ENCODE data around the gene FCN1. TPM values are rescaled to one million over a fixed set of nuclear protein-coding genes. Genes with fewer than 3 reads are reported as not detected.

The FCN1 gene
- total RNA-seq, 2 experiments from 2014 or later, result not detected

DNA sequence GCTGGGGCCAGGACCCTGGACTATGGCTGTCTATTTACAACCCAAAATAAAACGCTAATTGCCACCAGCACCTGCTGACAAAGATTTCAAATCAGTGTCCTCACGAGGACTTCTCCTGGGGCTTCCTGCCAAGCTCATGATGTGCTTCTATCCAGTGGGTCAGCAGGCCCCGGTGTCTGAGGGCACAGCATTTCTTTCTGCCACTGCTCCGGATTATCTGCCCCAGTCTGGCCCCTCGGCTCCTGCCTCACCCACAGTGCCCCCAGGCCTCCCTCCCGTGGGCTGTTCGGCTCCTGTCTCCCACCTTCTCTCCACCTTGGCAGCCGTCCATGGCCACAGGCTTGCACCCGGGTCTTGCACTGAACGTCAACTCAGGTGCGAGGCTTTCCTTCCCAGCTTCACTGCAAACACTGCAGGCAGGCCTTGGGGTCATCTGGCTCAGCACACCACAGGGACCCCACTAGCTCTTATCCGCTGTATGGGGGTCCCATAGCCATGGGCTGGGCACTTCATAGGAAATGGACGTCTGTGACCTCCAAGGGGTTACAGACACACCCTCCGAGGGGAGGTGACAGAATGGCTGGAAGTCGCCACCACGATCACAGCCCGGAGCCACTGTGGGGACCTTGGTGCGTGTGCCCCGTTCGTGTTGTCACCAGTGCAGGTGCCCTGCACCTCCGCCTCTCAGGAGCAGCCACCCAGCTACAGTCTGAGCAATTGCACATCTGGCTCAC lies 43.8 kb upstream of the FCN1 start:
- DNase-seq (no peak), ATAC-seq (no peak)
- Mint-ChIP-seq H3K36me3 (ENCODE audit: low read depth) (no peaks in the 10 kb centered on the region), H3K4me3 (no peak overlapping the region), H3K4me1 (ENCODE audit: low read depth) (no peaks in the 10 kb centered on the region), H3K9me3 (no peaks in the 10 kb centered on the region), H3K27ac (no peak overlapping the region), H3K27me3 (peaks cover 2% of the 10 kb centered on the region)
- ChIA-PET CTCF (no interaction called here), POLR2A (interaction anchor here (1.0 kb wide), 1 partner anchor 21 kb away, joined by 3 read pairs; no protein-coding TSS in a partner anchor)
- intact Hi-C loops (cut with micrococcal nuclease), result no loop called here
- TF ChIP-seq, protein P1, sequence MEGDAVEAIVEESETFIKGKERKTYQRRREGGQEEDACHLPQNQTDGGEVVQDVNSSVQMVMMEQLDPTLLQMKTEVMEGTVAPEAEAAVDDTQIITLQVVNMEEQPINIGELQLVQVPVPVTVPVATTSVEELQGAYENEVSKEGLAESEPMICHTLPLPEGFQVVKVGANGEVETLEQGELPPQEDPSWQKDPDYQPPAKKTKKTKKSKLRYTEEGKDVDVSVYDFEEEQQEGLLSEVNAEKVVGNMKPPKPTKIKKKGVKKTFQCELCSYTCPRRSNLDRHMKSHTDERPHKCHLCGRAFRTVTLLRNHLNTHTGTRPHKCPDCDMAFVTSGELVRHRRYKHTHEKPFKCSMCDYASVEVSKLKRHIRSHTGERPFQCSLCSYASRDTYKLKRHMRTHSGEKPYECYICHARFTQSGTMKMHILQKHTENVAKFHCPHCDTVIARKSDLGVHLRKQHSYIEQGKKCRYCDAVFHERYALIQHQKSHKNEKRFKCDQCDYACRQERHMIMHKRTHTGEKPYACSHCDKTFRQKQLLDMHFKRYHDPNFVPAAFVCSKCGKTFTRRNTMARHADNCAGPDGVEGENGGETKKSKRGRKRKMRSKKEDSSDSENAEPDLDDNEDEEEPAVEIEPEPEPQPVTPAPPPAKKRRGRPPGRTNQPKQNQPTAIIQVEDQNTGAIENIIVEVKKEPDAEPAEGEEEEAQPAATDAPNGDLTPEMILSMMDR (IDR thresholded peaks at IDR 0.05), result no peak

DNA sequence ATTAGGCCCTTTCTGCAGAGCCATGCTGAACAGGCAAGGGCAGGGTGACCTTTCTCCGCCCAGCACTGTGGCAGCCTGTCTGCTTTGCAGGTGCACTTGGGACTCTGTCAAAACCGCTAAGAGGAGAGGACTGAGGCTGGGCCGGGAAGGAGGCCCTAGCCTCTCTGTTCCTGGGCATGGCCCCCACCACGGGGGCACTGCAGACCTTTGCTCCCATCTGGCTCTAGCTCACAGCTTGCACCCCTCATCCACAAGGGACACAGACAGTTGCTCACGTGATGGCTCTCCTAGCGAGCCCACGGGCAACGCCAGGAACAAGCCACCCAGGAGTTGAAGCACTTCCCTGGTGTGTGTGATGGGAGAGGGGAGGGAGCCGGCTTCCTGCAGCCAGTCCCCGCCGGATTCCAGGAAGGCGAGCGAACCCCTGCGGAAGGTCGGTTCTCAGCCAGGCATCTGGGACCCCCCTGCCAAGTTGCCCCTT lies 43.0 kb upstream of the FCN1 start:
- H3K36me3 Mint-ChIP-seq (ENCODE audit: low read depth), result no peaks in the 10 kb centered on the region
- ChIA-PET POLR2A (no interaction called here), CTCF (no interaction called here)
- H3K27me3 Mint-ChIP-seq, result peaks cover 2% of the 10 kb centered on the region
- no peak overlapping the region for H3K4me3 Mint-ChIP-seq
- intact Hi-C loops (cut with micrococcal nuclease), result no loop called here
- DNase-seq (no peak), ATAC-seq (no peak)
- TF ChIP-seq, protein P1 (IDR thresholded peaks at IDR 0.05), result no peak
- no peaks in the 10 kb centered on the region for H3K4me1 Mint-ChIP-seq (ENCODE audit: low read depth)
- no peak overlapping the region for H3K27ac Mint-ChIP-seq
- no peaks in the 10 kb centered on the region for H3K9me3 Mint-ChIP-seq

DNA sequence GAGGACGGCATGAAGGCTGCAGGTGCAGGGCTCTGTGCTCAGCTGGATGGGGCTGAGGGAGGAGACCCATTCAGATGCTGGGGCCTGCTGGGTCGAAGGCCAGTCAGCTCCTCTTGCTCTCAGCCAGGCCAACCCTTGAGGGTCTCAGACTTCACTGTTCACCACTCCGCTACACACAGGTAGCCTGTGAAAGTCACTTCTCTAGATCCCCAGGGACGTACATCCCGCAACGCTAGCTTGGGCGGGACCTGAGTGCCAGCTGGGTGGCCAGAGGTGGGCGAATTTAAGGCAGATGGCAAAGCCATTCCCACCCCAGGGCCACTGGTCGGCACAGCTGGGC lies 42.2 kb upstream of the FCN1 start:
- Mint-ChIP-seq H3K36me3 (ENCODE audit: low read depth) (no peaks in the 10 kb centered on the region), H3K27ac (no peak overlapping the region), H3K4me3 (no peak overlapping the region), H3K4me1 (ENCODE audit: low read depth) (no peaks in the 10 kb centered on the region), H3K27me3 (peaks cover 2% of the 10 kb centered on the region), H3K9me3 (no peaks in the 10 kb centered on the region)
- TF ChIP-seq, protein P1 (IDR thresholded peaks at IDR 0.05), result no peak
- DNase-seq (no peak), ATAC-seq (no peak)
- intact Hi-C loops (cut with micrococcal nuclease), result no loop called here
- CTCF ChIA-PET, result no interaction called here
- POLR2A ChIA-PET, result no interaction called here

DNA sequence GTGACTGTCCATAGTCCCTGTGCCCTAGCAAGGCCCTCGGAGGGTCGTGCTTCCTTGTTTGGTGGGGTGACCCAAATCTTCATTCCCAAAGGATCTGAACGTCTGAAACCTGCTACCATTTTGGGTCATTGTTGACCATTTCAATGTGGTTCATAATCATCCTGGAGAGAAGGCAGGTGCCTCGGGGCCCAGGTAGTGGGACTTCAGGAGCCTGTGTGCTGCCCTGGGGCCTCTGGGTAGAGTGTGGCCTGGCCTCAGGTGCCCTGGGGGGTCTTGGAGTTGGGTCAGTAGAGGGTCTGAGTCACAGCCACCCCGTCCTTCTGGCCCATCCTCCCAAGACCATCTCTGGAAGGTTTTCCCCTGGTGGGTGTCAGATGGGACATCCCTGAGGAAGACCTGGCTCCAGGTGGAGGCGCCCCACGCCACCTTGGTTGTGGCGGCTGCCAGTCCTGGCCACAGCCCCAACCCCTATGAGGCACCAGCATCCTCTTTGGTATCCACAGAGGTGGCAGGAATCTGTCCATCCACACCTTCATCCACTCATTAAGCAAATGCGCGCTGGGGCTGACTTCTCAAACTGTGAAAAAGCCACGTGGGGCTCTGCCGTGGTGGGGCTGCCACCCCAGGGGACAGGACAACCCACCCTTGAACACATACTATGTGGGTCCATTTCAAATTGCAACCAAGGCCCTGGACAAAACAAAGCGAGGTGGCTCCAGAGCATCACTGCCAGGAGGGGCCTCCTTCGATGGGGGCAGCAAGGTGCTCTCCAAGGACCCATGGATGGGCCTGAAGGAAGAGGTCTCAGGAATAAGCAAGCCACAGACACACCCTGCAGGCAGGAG lies 41.6 kb upstream of the FCN1 start:
- H3K27ac Mint-ChIP-seq, result no peak overlapping the region
- TF ChIP-seq, protein P1 (IDR thresholded peaks at IDR 0.05), result no peak
- H3K36me3 Mint-ChIP-seq (ENCODE audit: low read depth), result no peaks in the 10 kb centered on the region
- intact Hi-C loops (cut with micrococcal nuclease), result no loop called here
- H3K4me1 Mint-ChIP-seq (ENCODE audit: low read depth), result no peaks in the 10 kb centered on the region
- DNase-seq (no peak), ATAC-seq (no peak)
- no peak overlapping the region for H3K4me3 Mint-ChIP-seq
- peaks cover 2% of the 10 kb centered on the region for H3K27me3 Mint-ChIP-seq
- H3K9me3 Mint-ChIP-seq, result no peaks in the 10 kb centered on the region
- ChIA-PET POLR2A (no interaction called here), CTCF (no interaction called here)

DNA sequence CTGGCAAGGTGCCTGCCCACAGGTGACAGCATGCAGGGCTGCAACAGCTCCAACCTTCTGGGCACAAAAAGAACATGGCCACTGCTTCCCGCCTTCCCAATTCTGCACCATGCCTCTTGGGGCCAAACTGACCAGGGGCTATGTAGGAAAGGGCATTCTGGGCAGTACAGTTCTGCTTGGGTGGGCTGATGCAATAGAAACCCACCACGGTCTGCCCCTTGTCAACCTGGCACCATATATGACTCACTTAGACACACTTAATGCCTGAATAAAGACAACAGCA lies 40.2 kb upstream of the FCN1 start:
- POLR2A ChIA-PET, result no interaction called here

More for the DNA sequence above, 40.2 kb upstream of the FCN1 start:
- ATAC-seq (no peak), DNase-seq (no peak)
- Mint-ChIP-seq H3K27ac (no peak overlapping the region), H3K4me1 (ENCODE audit: low read depth) (no peaks in the 10 kb centered on the region), H3K27me3 (no peaks in the 10 kb centered on the region), H3K4me3 (no peak overlapping the region), H3K36me3 (ENCODE audit: low read depth) (no peaks in the 10 kb centered on the region), H3K9me3 (no peaks in the 10 kb centered on the region)
- intact Hi-C loops (cut with micrococcal nuclease), result no loop called here
- TF ChIP-seq, protein P1 (IDR thresholded peaks at IDR 0.05), result no peak
- CTCF ChIA-PET, result no interaction called here

Data from activated CD8-positive, alpha-beta T cell treated with anti-CD3 and anti-CD28 coated beads for 36 hours (primary cell).